ENCODE data around the gene VARS1. TPM values are rescaled to one million over a fixed set of nuclear protein-coding genes. Genes with fewer than 3 reads are reported as not detected.
"Not testable (repeated sequence)": the region's sequence is repeated elsewhere in the genome, so short reads cannot be mapped to it uniquely, and the experiment has no call there.

The VARS1 gene
- 10 to 100 TPM; 58.0 to 73.7 TPM for total RNA-seq
- total RNA-seq = 62.2 to 77.2 reads per million in 2 donors

GRCh38 chr6:31795616-31796298 lies at the start of gene VARS1:
VARS1 (minus strand) TSS chr6:31795752; CDS start chr6:31795217, 535 bp downstream.
- H3K4me3 Mint-ChIP-seq = peak within 1 kb of the TSS; percentile 95
- no peaks in the 10 kb centered on the region for H3K27me3 Mint-ChIP-seq
- ATAC-seq (peak; percentile 88), DNase-seq (peak; percentile 74 to 82 (median 78))
- H3K36me3 Mint-ChIP-seq (ENCODE audit: low read depth) = peaks cover 5% of the 10 kb centered on the region
- peak within 1 kb of the TSS; percentile 98 for H3K27ac Mint-ChIP-seq
- H3K4me1 Mint-ChIP-seq = peaks cover 33% of the 10 kb centered on the region
- H3K9me3 ChIP-seq (ENCODE audit: control insufficient read depth, low read length, poor library complexity, severe bottlenecking) = no peaks in the 10 kb centered on the region

GRCh38 chr6:31844507-31844906 lies 49.0 kb upstream of the VARS1 start:
- Mint-ChIP-seq H3K27ac (no peak overlapping the region), H3K4me3 (no peak overlapping the region), H3K4me1 (no peaks in the 10 kb centered on the region), H3K27me3 (no peaks in the 10 kb centered on the region), H3K36me3 (ENCODE audit: low read depth) (no peaks in the 10 kb centered on the region)
- ATAC-seq (no peak), DNase-seq (no peak)
- no peaks in the 10 kb centered on the region for H3K9me3 ChIP-seq (ENCODE audit: control insufficient read depth, low read length, poor library complexity, severe bottlenecking)

- no peak overlapping the region for H3K27ac Mint-ChIP-seq
Observed at GRCh38 chr6:31842053-31842452, 46.5 kb upstream of the VARS1 start.

GRCh38 chr6:31839779-31840126 lies 44.2 kb upstream of the VARS1 start:
- H3K27me3 Mint-ChIP-seq; H3K4me3 Mint-ChIP-seq; H3K9me3 ChIP-seq (ENCODE audit: control insufficient read depth, low read length, poor library complexity, severe bottlenecking); H3K36me3 Mint-ChIP-seq (ENCODE audit: low read depth); DNase-seq; ATAC-seq: not testable (repeated sequence)
- H3K4me1 Mint-ChIP-seq = peaks cover 20% of the 10 kb centered on the region
- peak overlapping the region; percentile 39 for H3K27ac Mint-ChIP-seq

More at GRCh38 chr6:31842053-31842452, 46.5 kb upstream of the VARS1 start:
- ATAC-seq (no peak), DNase-seq (no peak)
- Mint-ChIP-seq H3K27me3 (no peaks in the 10 kb centered on the region), H3K4me3 (no peak overlapping the region), H3K36me3 (ENCODE audit: low read depth) (peaks cover 3% of the 10 kb centered on the region), H3K4me1 (peaks cover 7% of the 10 kb centered on the region)
- no peaks in the 10 kb centered on the region for H3K9me3 ChIP-seq (ENCODE audit: control insufficient read depth, low read length, poor library complexity, severe bottlenecking)

- peaks cover 5% of the 10 kb centered on the region for H3K36me3 Mint-ChIP-seq (ENCODE audit: low read depth)
- peak overlapping the region; percentile 2 for H3K4me3 Mint-ChIP-seq
- H3K27ac Mint-ChIP-seq = peak overlapping the region; percentile 39
Observed at GRCh38 chr6:31838968-31839367, 43.4 kb upstream of the VARS1 start.

GRCh38 chr6:31838114-31838553 lies 42.6 kb upstream of the VARS1 start:
- H3K9me3 ChIP-seq (ENCODE audit: control insufficient read depth, low read length, poor library complexity, severe bottlenecking); H3K36me3 Mint-ChIP-seq (ENCODE audit: low read depth); ATAC-seq; H3K27me3 Mint-ChIP-seq; DNase-seq: not testable (repeated sequence)
- Mint-ChIP-seq H3K4me3 (peak overlapping the region; percentile 98), H3K4me1 (peaks cover 27% of the 10 kb centered on the region), H3K27ac (peak overlapping the region; percentile 100)

More at GRCh38 chr6:31838968-31839367, 43.4 kb upstream of the VARS1 start:
- Mint-ChIP-seq H3K4me1 (peaks cover 25% of the 10 kb centered on the region), H3K27me3 (no peaks in the 10 kb centered on the region)
- DNase-seq = no peak
- no peak for ATAC-seq
- no peaks in the 10 kb centered on the region for H3K9me3 ChIP-seq (ENCODE audit: control insufficient read depth, low read length, poor library complexity, severe bottlenecking)

- H3K4me3 Mint-ChIP-seq = peak overlapping the region; percentile 98
- H3K4me1 Mint-ChIP-seq = peaks cover 27% of the 10 kb centered on the region
- no peaks in the 10 kb centered on the region for H3K9me3 ChIP-seq (ENCODE audit: control insufficient read depth, low read length, poor library complexity, severe bottlenecking)
- DNase-seq = no peak
- peaks cover 5% of the 10 kb centered on the region for H3K36me3 Mint-ChIP-seq (ENCODE audit: low read depth)
- no peak for ATAC-seq
- H3K27ac Mint-ChIP-seq = peak overlapping the region; percentile 100
- H3K27me3 Mint-ChIP-seq = no peaks in the 10 kb centered on the region
Observed at GRCh38 chr6:31837369-31838113, 42.0 kb upstream of the VARS1 start.

GRCh38 chr6:31836474-31837368 lies 41.2 kb upstream of the VARS1 start:
- Mint-ChIP-seq H3K36me3 (ENCODE audit: low read depth) (peaks cover 5% of the 10 kb centered on the region), H3K4me1 (peaks cover 27% of the 10 kb centered on the region), H3K27ac (peak overlapping the region; percentile 100), H3K27me3 (no peaks in the 10 kb centered on the region), H3K4me3 (peak overlapping the region; percentile 98)
- DNase-seq (no peak), ATAC-seq (peak; percentile 22)
- no peaks in the 10 kb centered on the region for H3K9me3 ChIP-seq (ENCODE audit: control insufficient read depth, low read length, poor library complexity, severe bottlenecking)

GRCh38 chr6:31836047-31836473 lies 40.5 kb upstream of the VARS1 start:
- no peaks in the 10 kb centered on the region for H3K9me3 ChIP-seq (ENCODE audit: control insufficient read depth, low read length, poor library complexity, severe bottlenecking)
- peak overlapping the region; percentile 100 for H3K27ac Mint-ChIP-seq
- H3K27me3 Mint-ChIP-seq = no peaks in the 10 kb centered on the region
- H3K4me1 Mint-ChIP-seq = peaks cover 27% of the 10 kb centered on the region
- H3K4me3 Mint-ChIP-seq = peak overlapping the region; percentile 98
- no peak for DNase-seq
- no peak for ATAC-seq
- H3K36me3 Mint-ChIP-seq (ENCODE audit: low read depth) = peaks cover 5% of the 10 kb centered on the region

- H3K9me3 ChIP-seq (ENCODE audit: control insufficient read depth, low read length, poor library complexity, severe bottlenecking) = no peaks in the 10 kb centered on the region
- peak overlapping the region; percentile 100 for H3K27ac Mint-ChIP-seq
- peaks cover 37% of the 10 kb centered on the region for H3K4me1 Mint-ChIP-seq
- no peaks in the 10 kb centered on the region for H3K27me3 Mint-ChIP-seq
- ATAC-seq = peak; percentile 75
- peak; percentile 57 to 77 (median 67) for DNase-seq
- peaks cover 5% of the 10 kb centered on the region for H3K36me3 Mint-ChIP-seq (ENCODE audit: low read depth)
- H3K4me3 Mint-ChIP-seq = peak overlapping the region; percentile 98
Observed at GRCh38 chr6:31834367-31835250, 39.1 kb upstream of the VARS1 start.

GRCh38 chr6:31831350-31832215 lies 36.0 kb upstream of the VARS1 start:
- ATAC-seq = no peak
- H3K4me1 Mint-ChIP-seq = peaks cover 31% of the 10 kb centered on the region
- H3K27me3 Mint-ChIP-seq = no peaks in the 10 kb centered on the region
- H3K9me3 ChIP-seq (ENCODE audit: control insufficient read depth, low read length, poor library complexity, severe bottlenecking) = no peaks in the 10 kb centered on the region
- H3K4me3 Mint-ChIP-seq = peak overlapping the region; percentile 94
- no peak for DNase-seq
- peaks cover 2% of the 10 kb centered on the region for H3K36me3 Mint-ChIP-seq (ENCODE audit: low read depth)
- H3K27ac Mint-ChIP-seq = no peak overlapping the region
